H1 (cell line): ENCODE measurements around the gene ACSF3. TPM values are rescaled to one million over a fixed set of nuclear protein-coding genes. Genes with fewer than 3 reads are reported as not detected.

Source experiments
- CREB1 ChIP-seq: IDR thresholded peaks from 2 replicates; pipeline ENCODE4 v1.6.1; 2012; ENCODE audit warnings: inconsistent platforms
- GTF2F1 ChIP-seq: IDR thresholded peaks from 2 replicates; pipeline ENCODE4 v1.6.1; 2012; ENCODE audit warnings: low read depth, low read length, improper control_type of control experiment, borderline replicate concordance
- KDM4A ChIP-seq: IDR thresholded peaks from one replicate; pipeline ENCODE4 v1.7.1; 2012; ENCODE audit warnings: low read depth, mild to moderate bottlenecking, moderate library complexity, low read length, inconsistent platforms; ENCODE audit not compliant: severe bottlenecking
- SAP30 ChIP-seq: fragments of 300-600 bp; sonication (generic); IDR thresholded peaks from 2 replicates; pipeline ENCODE4 v1.7.1; 2012; ENCODE audit warnings: low read length, moderate library complexity, mild to moderate bottlenecking, inconsistent platforms; ENCODE audit not compliant: insufficient read depth, insufficient replicate concordance
- YY1 ChIP-seq: IDR thresholded peaks from 2 replicates; pipeline ENCODE4 v1.6.1; 2011; ENCODE audit warnings: low read depth, mild to moderate bottlenecking, low read length
- polyA plus RNA-seq, 7 experiments: library from polyadenylated mRNA; depleted of rRNA in 3 of 7; stranded (reverse) in 5 of 7; unstranded in 2 of 7; fragments of >200 nt in 5 of 7; fragments of 200-250 nt in 2 of 7; gene quantifications; 1 replicate in 5 of 7; 2 replicates in 1 of 7; 4 replicates in 1 of 7; pipeline versions ENCODE4 v1.2.1 to v1.2.3, GENCODE V29; 2011 to 2013; ENCODE audit warnings: missing spikeins in 2 of 7, mixed read lengths in 2 of 7
- total RNA-seq: library from RNA; stranded (reverse); fragmentation: NEBNext Ultra II Directional; extraction: Animal tissue kit (Norgen Biotek cat#: 25700); gene quantifications from 2 replicates; pipeline ENCODE4 v1.2.1, GENCODE V29; 2021
- TF ChIP-seq, protein P1 (sequence below): IDR thresholded peaks from 2 replicates; pipeline ENCODE4 v1.6.1; 2012; ENCODE audit warnings: low read length, inconsistent platforms

The ACSF3 gene
- total and polyA plus RNA-seq, 2 of the 8 experiments (the other 6 are each of a cell fraction or from before 2014, with no cell fraction given): 15.6 to 22.9 TPM

DNA sequence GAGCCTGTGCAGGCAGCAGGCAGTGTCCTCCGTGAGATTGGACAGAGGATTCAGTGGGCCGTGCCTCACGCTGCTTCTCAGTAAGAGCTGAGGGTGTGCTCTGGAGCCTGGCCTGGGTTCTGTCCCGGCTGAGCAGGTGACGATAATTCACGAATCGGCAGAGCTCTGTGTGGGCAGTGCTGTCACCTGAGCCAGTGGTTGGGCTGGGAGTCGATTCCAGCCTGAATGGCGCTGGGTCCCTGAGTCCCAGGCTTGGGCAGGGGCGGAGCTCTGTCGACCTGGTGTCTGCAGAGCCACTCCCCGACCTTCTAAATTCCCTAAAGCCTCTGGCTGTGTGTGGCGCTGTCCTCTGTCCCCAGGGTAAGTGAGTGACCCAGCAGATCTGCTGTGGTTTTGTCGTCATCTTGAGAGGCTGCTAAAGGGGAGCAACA is 8.4 kb downstream of the ACSF3 start (continued):
- TF ChIP-seq KDM4A (no peak), CREB1 (no peak), GTF2F1 (no peak), SAP30 (no peak), YY1 (no peak)
- TF ChIP-seq, protein P1, sequence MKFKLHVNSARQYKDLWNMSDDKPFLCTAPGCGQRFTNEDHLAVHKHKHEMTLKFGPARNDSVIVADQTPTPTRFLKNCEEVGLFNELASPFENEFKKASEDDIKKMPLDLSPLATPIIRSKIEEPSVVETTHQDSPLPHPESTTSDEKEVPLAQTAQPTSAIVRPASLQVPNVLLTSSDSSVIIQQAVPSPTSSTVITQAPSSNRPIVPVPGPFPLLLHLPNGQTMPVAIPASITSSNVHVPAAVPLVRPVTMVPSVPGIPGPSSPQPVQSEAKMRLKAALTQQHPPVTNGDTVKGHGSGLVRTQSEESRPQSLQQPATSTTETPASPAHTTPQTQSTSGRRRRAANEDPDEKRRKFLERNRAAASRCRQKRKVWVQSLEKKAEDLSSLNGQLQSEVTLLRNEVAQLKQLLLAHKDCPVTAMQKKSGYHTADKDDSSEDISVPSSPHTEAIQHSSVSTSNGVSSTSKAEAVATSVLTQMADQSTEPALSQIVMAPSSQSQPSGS: no peak
